Mammary epithelial cell (primary cell): ENCODE data around the gene NOTCH1.

Experiments
- CTCF ChIP-seq, 2 donors: IDR thresholded peaks in 1 of 2; conservative IDR thresholded peaks in 1 of 2; 2 replicates each; pipeline ENCODE4 v1.5.1; 2011 to 2012; ENCODE audit warnings: inconsistent platforms in 2 of 2, low read length in 2 of 2, mild to moderate bottlenecking in 2 of 2, control low read depth in 1 of 2, low read depth in 1 of 2; ENCODE audit not compliant: insufficient read depth in 1 of 2; ENCODE audit errors: extremely low read depth in 1 of 2
- EZH2 ChIP-seq: IDR thresholded peaks from 2 replicates; pipeline ENCODE4 v1.6.1; 2012; ENCODE audit warnings: low read length, inconsistent platforms, borderline replicate concordance

DNA sequence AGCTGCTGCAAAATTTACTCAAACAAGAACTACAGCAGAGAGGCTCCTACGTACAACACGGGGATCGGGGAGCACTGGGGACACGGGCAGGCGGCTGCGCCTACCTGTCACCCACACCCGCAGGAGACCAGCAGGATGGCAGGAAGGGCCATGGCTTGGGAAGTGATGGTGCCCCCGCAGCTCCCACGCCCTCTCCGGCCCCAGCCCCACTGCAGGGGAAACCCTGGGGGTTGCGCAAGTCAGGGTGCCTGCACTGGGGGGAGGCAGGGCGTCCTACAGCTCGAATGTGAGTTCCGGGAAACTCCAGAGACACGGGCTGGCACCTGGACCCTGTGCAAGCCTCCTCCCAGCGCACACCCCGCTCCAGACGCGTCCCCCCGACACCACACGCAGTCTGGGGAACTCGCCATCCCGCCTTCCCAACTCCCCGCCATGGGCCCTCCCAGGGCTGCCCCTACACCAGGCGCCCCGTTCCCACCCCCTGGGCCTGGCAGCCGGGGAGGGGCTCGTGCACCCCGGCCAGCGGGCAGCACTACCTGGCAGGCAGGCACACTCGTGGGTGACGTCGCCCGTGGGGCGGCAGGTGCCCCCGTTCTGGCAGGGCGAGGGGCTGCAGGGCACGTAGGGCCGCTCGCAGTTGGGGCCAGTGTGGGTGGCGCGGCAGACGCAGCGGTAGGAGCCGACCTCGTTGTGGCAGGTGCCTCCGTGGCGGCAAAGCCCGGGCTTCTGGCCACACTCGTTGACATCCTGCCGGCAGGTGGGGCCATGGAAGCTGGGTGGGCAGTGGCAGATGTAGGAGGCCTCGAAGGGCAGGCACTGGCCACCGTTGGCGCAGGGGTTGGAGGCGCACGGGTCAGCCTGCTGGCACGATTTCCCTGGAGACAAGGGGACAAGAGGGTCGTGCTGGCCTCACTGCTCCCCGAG lies 23.3 kb downstream of the NOTCH1 start:
- TF ChIP-seq CTCF (conservative IDR thresholded peaks at IDR 0.05 in 1 of 2, IDR thresholded peaks at IDR 0.05 in 1 of 2; ENCODE audit: extremely low read depth in 1 of 2, insufficient read depth in 1 of 2, low read depth in 1 of 2, low read length in 2 of 2) (no peak), EZH2 (no peak)
